Gastrocnemius medialis (tissue), 4 donors: ENCODE results near the gene SPTBN1.

Experiments
- CTCF ChIP-seq, 5 experiments: fragments of 450-650 bp in 3 of 5; fragments of 200-600 bp in 2 of 5; sonication (generic) in 2 of 5; IDR thresholded peaks in 4 of 5; conservative IDR thresholded peaks in 1 of 5; 1 replicate in 4 of 5; 2 replicates in 1 of 5; pipeline ENCODE4 v1.5.1; 2016 to 2019; ENCODE audit warnings: antibody characterized with exemption in 5 of 5, mild to moderate bottlenecking in 3 of 5, moderate library complexity in 3 of 5
- POLR2A ChIP-seq, 2 donors: fragments of 450-650 bp; IDR thresholded peaks; one replicate each; pipeline ENCODE4 v1.6.1; 2017; ENCODE audit warnings: antibody characterized with exemption in 2 of 2, mild to moderate bottlenecking in 2 of 2, moderate library complexity in 2 of 2

- TF ChIP-seq POLR2A (IDR thresholded peaks at IDR 0.05) (no peak), CTCF (IDR thresholded peaks at IDR 0.05 in 4 of 5, conservative IDR thresholded peaks at IDR 0.05 in 1 of 5) (no peak)
Observed at GRCh38 chr2:54494087-54494486, 38.0 kb downstream of the SPTBN1 start.
